MG63 (cell line): ENCODE data around the gene ST3GAL3. TPM values are rescaled to one million over a fixed set of nuclear protein-coding genes. Genes with fewer than 3 reads are reported as not detected.
"Not testable (repeated sequence)": the region's sequence is repeated elsewhere in the genome, so short reads cannot be mapped to it uniquely, and the experiment has no call there.

ENCODE experiments used
- DNase-seq: peaks from one replicate; pipeline ENCODE4 v3.0.0-alpha.2; 2020
- H3K27me3 ChIP-seq: fragments of 250-450 bp; sonication (Bioruptor Pico); 2 replicates; pipeline ENCODE4 v1.5.1; 2020; ENCODE audit warnings: mild to moderate bottlenecking, moderate library complexity
- H3K36me3 ChIP-seq: fragments of 250-450 bp; sonication (Bioruptor Pico); 2 replicates; pipeline ENCODE4 v1.5.1; 2020; ENCODE audit warnings: mild to moderate bottlenecking, moderate library complexity
- H3K4me3 ChIP-seq: fragments of 250-450 bp; sonication (Bioruptor Pico); 2 replicates; pipeline ENCODE4 v1.5.1; 2020; ENCODE audit warnings: mild to moderate bottlenecking, moderate library complexity
- H3K9me3 ChIP-seq: fragments of 250-450 bp; sonication (Bioruptor Pico); 2 replicates; pipeline ENCODE4 v1.5.1; 2020; ENCODE audit warnings: mild to moderate bottlenecking, moderate library complexity
- total RNA-seq: library from RNA; depleted of rRNA; stranded (reverse); fragments of >200 nt; shearing (Covaris generic); gene quantifications from 2 replicates; pipeline ENCODE4 v1.2.3, GENCODE V29; 2014; ENCODE audit warnings: low replicate concordance

ST3GAL3 gene
- total RNA-seq, 1 experiment from 2014 or later: 9.2 TPM

DNA sequence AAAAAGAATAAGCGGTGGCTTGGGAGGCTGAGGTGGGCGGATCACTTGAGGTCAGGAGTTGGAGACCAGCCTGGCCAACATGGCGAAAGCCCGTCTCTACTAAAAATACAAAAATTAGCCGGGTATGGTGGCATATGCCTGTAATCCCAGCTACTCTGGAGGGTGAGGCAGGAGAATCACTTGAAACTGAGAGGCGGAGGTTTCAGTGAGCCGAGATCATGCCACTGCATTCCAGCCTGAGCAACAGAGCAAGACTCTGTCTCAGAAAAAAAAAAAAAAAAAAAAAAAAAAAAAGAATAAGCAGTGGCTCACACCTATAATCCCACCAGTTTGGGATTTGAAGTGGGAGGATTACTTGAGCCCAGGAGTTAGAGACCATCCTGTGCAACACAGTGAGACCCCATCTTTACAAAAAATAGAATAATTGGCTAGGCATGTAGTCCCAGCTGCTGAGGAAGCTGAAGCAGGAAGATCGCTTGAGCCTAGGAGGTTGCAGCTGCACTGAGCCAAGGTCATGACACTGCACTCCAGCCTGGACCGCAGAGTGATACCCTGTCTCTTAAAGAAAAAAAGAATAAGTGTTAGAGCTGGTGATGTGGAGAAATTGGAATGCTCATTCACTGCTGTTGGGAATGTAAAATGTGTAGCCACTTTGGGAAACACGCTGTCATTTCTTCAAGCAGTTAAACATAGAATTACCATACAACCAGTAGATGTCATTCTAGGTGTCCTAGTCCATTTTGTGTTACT lies 12.5 kb downstream of the ST3GAL3 start:
- H3K36me3 ChIP-seq, H3K4me3 ChIP-seq, H3K9me3 ChIP-seq, H3K27me3 ChIP-seq: not testable (repeated sequence)
- DNase-seq: peak; percentile 9

DNA sequence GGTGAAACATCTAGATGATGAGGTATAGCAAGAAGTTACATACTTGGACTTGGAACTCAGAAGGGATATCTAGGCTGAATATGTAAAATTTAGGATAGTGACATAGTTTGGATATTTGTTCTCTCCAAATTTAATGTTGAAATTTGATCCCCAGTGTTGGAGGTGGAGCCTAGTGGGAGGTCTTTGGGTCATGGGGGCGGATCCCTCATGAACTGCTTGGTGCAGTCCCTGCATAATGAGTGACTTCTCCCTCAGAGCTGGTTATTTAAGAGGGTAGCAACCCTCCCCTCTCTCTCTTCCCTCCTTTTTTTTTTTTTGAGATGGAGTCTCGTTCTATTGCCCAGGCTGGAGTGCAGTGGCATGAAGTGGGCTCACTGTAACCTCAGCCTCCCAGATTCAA lies 15.5 kb downstream of the ST3GAL3 start:
- Histone ChIP-seq H3K27me3 (no peaks in the 10 kb centered on the region), H3K36me3 (no peaks in the 10 kb centered on the region), H3K4me3 (no peak overlapping the region), H3K9me3 (no peaks in the 10 kb centered on the region)
- no peak for DNase-seq

DNA sequence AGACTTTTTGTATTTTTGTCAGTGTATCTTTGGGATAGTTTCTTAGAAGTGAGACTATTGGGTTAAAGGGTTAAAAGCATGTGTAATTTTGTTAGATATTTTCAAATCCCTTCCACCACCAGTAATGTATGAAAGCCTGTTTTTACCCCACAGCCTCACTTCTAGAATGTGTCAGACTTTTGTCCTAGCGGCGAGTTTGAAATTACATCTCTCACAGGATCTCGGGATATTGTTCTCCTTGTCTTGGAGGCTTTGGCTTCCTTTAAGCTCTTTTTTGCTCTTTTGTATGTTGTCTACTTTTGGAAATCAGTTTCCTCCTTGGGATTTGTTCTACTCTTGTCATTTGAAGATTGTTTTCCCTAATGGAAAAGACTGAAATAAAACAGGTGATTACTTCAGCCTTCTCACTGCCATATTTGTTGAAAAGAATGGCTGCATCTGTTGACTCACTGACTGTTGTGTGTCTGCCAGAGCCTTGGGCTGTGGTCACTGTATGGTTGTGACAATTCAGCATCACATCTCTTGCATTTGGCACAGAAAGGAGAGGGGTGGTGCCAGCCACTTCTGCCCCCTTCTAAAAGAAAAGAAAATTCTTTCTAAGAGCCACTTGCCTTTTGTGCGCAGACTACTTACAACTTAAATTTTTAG lies 22.6 kb downstream of the ST3GAL3 start:
- Histone ChIP-seq H3K36me3 (no peaks in the 10 kb centered on the region; the same call in 1 of the 2 replicates), H3K4me3 (no peak overlapping the region), H3K9me3 (no peaks in the 10 kb centered on the region), H3K27me3 (no peaks in the 10 kb centered on the region)
- DNase-seq: no peak

DNA sequence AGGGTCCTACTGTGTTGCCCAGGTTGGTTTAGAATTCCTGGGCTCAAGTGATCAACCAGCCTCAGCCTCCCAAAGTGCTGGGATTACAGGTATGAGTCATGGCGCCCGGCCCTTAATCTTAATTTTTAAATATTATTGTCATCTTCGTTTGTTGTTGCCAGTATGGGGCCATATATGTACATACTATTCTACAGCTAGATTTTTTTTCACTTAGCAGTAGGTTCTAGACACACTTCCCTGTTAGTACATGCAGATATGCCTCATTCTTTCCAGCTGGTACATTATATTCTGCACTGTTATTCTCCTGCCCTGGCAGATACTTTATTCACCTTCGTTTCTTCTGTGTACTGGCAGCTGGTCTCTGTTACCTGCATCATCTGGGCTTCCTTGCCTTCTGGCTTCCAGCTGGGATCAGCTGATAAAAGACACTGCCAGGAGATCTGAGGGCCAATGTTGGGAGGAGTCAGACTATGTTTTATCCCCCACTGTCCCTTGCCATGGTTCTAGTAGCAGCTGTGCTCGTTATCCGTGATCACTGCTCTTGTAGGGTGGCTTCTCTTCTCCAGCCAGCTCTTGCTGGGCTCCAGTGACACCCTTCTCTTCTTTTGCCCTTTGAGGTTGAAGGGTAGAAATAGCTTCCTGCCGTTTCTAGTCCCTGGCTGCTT lies 24.7 kb downstream of the ST3GAL3 start:
- no peak for DNase-seq
- Histone ChIP-seq H3K9me3 (no peaks in the 10 kb centered on the region), H3K4me3 (no peak overlapping the region), H3K27me3 (no peaks in the 10 kb centered on the region), H3K36me3 (peaks cover 2% of the 10 kb centered on the region)

DNA sequence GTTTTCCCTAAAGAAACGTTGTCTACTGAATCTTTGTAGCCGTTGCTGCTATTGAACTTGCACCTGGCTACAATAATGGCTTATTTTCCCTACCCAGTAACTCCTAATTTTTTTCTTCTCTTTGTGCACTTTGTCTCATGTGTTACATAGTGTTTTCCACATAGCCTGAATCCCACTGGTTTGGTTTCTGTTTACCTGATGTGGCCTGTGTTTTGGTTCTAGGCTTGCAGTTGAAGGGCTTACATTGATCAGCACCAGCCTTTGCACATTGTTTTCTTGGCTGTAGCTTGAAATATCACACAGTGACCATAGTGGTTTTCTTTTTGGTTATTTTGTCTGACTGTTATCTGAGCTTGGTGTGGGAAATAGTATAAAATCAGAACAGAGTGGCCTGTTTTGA lies 29.5 kb downstream of the ST3GAL3 start:
- Histone ChIP-seq H3K27me3 (no peaks in the 10 kb centered on the region), H3K9me3 (no peaks in the 10 kb centered on the region), H3K36me3 (peaks cover 12% of the 10 kb centered on the region), H3K4me3 (no peak overlapping the region)
- no peak for DNase-seq

DNA sequence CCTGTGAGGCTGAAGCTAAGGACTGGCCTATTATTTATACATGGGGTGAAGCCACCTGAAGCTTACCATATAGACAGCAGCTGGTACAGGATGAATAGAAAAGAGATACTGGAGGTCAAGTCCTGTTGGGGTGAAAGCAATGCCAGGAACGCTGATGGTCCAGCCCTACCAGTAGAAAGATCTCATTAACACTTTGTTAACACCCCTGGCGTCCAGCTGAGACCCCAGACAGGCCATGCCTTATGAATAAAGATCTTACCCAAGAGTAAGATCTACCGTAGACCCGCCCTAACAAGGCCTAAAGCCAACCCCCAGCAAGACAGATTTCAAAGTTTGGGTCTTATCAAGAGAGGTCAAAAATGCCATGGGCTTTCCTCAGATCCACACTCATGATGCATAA lies 34.7 kb downstream of the ST3GAL3 start:
- H3K9me3 ChIP-seq: no peaks in the 10 kb centered on the region
- H3K36me3 ChIP-seq: peaks cover 21% of the 10 kb centered on the region
- no peaks in the 10 kb centered on the region for H3K27me3 ChIP-seq
- DNase-seq: no peak
- H3K4me3 ChIP-seq: no peak overlapping the region

DNA sequence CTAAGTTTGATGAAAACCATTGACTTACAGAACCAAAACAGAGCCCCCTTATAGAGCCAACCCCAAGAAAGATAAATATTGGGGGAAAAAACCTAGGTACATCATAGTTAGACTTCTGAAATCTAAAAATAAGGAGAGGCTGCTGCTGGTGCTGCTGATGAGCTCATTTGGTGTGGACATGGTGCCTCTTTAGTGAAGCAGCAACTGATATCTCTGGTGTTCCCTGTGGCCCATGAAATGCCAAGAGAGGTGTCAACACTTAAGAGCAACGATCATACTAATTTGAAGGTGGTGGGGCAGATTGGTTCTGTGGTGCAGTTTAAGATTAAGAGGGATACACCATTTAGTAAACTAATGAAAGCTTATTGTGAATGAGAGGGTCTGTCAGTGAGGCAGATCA lies 35.9 kb downstream of the ST3GAL3 start:
- Histone ChIP-seq H3K4me3 (no peak overlapping the region), H3K36me3 (peaks cover 21% of the 10 kb centered on the region), H3K27me3 (no peaks in the 10 kb centered on the region), H3K9me3 (no peaks in the 10 kb centered on the region)
- no peak for DNase-seq

DNA sequence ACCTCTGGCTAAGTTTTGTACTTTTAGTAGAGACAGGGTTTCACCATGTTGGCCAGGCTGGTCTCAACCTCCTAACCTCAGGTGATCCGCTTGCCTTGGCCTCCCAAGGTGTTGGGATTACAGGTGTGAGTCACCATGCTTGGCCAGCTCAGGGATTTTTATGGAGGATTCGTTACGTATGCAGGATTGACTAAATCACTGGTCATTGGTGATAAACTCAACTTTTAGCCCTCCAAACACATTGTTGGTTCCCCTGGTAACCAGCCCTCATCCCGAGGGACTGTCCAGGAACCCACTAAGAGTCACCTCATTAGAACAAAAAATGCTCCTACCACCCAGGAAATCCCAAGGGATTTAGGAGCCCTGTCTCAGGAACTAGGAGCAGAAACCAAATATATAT lies 40.4 kb downstream of the ST3GAL3 start:
- H3K27me3 ChIP-seq: no peaks in the 10 kb centered on the region
- H3K36me3 ChIP-seq: peaks cover 15% of the 10 kb centered on the region
- H3K4me3 ChIP-seq: no peak overlapping the region
- no peak for DNase-seq
- H3K9me3 ChIP-seq: no peaks in the 10 kb centered on the region

DNA sequence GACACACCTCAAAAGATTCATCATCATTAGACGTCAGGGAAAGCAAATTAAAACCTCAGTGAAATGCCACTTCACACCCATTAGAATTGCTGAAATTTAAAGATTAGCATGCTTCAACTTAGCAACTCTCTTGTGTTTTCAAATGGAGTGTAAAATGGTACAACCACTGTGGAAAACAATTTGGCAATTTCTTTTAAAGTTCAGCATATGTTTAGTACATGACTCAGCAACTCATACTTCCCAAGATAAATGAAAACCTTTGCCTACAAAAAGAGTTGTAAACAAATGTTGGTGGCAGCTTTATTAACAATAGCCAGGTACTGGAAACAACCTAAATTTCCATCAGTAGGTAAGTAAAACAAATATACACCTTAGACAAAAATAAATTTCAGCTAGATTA lies 42.7 kb downstream of the ST3GAL3 start:
- no peak overlapping the region for H3K4me3 ChIP-seq
- DNase-seq: no peak
- no peaks in the 10 kb centered on the region for H3K9me3 ChIP-seq
- H3K27me3 ChIP-seq: no peaks in the 10 kb centered on the region
- peaks cover 10% of the 10 kb centered on the region for H3K36me3 ChIP-seq

DNA sequence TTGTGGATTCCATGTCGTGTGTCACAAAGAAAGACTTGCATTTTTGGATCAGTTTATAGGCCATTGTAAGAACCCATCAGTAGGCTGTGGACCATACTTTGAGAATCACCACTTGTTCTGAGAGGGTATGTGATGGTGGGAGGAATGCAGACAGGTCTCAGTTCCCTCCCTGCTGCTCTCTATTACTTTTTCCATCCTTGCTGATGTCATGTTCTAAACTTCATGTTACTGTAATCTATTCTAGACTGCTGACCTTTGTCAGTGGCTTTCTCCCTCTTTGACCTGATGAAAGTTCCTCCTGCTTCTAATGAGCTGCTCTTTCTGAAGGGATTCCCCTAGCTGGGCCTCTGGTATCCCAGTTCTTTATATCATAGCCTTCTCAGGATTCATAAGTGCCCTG lies 46.1 kb downstream of the ST3GAL3 start:
- no peak overlapping the region for H3K4me3 ChIP-seq
- H3K36me3 ChIP-seq: peaks cover 9% of the 10 kb centered on the region; the same call in 1 of the 2 replicates
- H3K9me3 ChIP-seq: no peaks in the 10 kb centered on the region
- no peaks in the 10 kb centered on the region for H3K27me3 ChIP-seq
- DNase-seq: no peak

DNA sequence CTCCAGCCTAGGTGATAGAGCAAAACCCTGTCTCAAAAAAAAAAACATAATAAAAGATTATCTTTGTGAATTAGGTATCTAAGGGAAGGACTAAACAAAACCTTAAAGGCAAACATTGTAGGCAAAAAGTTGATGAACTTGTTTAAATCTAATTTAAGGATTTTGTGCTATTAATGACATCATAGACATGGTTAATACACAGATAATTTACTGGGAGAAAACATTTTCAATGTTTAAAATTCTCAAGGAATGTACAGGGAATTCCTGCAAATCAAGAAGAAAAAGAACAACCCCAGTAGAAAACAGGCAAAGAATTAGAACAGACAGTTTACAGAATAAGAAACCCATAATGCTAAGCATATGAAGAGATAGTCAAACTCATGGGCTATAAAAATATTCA lies 47.6 kb downstream of the ST3GAL3 start:
- Histone ChIP-seq H3K9me3 (no peaks in the 10 kb centered on the region), H3K4me3 (no peak overlapping the region), H3K36me3 (0 out of 2 replicates have a peak, but pooled peaks cover 2% of the 10 kb centered on the region), H3K27me3 (no peaks in the 10 kb centered on the region)
- DNase-seq: no peak

DNA sequence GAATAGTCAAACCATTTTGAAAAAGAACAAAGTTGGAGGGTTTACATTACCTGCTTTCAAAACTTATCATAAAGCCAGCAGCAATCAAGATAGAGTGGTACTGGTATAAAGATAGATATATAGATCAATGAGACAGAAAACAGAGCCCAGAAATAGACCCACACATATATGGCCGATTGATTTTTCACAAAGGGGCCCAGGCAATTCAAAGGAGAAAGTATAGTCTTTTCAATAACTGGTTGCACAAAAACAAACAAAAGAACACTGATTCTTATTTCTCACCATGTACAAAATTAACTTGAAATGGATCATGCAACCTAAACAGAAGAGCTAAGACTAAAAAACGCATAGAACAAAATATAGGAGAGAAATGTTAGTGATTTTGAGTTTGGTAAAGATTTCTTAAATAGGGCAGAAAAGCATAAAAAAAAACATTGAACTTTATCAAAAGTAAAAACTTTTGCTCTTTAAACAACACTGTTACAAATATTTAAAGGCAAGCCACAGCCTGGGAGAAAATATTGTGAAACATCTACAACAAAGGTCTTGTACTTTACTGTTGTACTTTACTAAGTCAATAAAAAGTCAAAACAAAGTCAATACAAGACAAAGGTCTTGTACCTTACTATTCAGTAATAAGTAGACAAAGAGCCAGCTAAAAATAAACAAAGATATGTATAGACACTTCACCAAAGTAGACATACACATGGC lies 50.2 kb downstream of the ST3GAL3 start:
- DNase-seq: no peak
- Histone ChIP-seq H3K9me3 (no peaks in the 10 kb centered on the region), H3K27me3 (no peaks in the 10 kb centered on the region), H3K4me3 (no peak overlapping the region), H3K36me3 (0 out of 2 replicates have a peak, but pooled peaks cover 2% of the 10 kb centered on the region)

DNA sequence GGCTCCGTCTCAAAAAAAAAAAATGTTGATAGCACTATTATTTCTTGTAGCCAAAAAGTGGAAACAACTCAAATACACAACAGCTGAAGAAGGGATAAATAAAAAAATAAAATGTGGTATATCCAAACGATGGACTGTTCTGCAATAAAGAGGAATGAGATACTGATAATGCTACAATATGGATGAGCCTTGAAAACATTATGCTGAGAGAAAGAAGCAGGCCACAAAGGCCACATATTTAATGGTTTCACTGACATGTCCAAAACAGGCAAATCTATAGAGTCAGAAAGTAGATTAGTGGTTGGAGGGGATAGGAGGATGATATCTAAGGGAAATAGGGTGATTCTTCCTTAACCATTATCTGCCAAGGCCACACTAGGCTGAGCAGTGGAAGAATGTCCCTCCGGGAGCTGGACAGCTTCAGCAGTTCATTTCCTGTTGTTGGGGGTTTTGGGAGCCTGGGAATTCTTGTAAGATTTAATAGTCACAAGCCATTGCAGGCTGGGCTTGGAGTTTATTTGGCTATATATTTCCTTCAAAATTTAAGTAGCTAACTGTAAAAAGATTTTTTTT lies 53.5 kb downstream of the ST3GAL3 start:
- H3K27me3 ChIP-seq: no peaks in the 10 kb centered on the region

DNA sequence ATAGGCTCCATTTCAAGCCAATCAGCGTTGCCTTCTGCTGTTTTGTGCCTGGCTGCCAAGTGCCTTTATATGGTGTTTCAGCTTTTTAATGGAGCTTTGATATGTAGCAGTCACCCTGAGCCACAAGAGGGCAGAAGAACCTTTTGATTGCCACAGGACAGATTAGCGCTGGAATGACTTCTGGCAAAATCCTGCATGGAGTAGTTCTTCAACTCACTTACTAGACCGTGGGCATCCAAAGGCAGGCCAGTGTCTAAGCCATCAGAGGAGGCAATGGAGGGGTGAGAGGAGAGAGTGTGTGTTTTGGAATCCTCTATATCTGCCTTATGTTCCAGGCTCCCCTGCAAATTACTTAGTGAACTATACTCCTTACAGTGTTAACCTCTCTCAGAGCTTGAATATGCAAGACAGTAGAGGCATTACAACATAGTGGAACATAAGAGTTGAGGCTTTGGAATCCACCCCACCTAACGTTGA lies 56.2 kb downstream of the ST3GAL3 start:
- Histone ChIP-seq H3K27me3 (no peaks in the 10 kb centered on the region), H3K4me3 (no peak overlapping the region), H3K36me3 (no peaks in the 10 kb centered on the region), H3K9me3 (no peaks in the 10 kb centered on the region)
- peak; percentile 70 for DNase-seq

More for the DNA sequence above, 53.5 kb downstream of the ST3GAL3 start:
- Histone ChIP-seq H3K4me3 (no peak overlapping the region), H3K36me3 (no peaks in the 10 kb centered on the region), H3K9me3 (no peaks in the 10 kb centered on the region)
- DNase-seq: no peak

DNA sequence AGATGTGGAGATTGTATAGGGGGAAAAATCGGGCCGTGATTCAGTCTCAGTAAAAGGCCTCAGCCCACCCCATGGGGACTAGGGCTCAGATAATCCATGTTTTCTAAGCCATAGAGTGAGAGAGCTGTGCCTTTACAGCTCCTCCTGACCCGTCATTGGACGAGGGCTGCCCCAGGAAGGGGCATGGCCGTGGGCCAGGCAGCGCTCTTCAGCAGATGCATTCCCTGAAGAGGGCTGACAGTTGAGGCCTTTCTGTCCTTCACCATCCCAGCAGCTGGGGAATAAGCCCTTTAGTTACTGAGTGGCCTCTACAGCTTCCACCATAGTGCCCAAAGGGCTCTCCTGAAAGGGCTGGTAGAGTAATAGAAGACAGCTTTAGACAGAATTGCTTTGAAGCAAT lies 57.2 kb downstream of the ST3GAL3 start:
- no peaks in the 10 kb centered on the region for H3K36me3 ChIP-seq
- H3K27me3 ChIP-seq: no peaks in the 10 kb centered on the region

DNA sequence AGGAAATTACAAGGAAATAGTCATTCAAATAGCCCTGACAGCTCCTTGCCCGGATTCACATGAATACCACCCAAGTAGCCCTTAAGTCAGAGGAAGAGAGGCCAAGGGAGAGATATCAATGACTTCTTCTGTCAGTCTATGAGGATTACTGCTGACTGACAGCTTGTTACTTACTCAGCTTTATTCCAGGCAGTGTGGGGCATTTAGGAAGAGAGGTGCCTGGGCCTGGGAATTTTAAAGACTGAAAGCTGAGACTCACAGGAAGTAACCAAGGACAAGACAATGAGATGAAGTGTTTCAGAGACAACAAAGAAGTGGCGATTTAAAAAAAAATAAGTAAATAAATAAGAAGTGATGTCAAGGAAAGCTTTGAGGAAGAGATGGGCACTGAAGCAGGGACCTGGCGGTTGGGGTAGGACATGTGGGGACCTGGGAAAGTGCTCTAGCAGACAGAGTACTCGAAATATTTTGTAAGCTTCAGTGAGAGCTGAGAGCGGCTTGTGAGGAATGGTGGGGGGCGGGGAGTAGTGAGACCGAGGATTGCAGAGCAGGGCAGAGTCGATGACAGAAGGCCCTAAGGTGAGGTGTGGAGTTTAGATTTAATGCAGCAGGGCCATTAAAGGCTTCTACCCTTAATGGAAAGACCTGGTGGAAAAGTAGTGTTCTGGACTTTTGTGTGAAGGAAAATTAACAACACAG lies 58.9 kb downstream of the ST3GAL3 start:
- Histone ChIP-seq H3K27me3 (no peaks in the 10 kb centered on the region), H3K4me3 (no peak overlapping the region), H3K9me3 (no peaks in the 10 kb centered on the region), H3K36me3 (no peaks in the 10 kb centered on the region)
- no peak for DNase-seq

More for the DNA sequence above, 57.2 kb downstream of the ST3GAL3 start:
- Histone ChIP-seq H3K9me3 (no peaks in the 10 kb centered on the region), H3K4me3 (no peak overlapping the region)
- no peak for DNase-seq
